Activated naive CD8-positive, alpha-beta T cell treated with anti-CD3 and anti-CD28 coated beads for 36 hours (primary cell): ENCODE measurements around the gene PIK3CA. TPM values are rescaled to one million over a fixed set of nuclear protein-coding genes. Genes with fewer than 3 reads are reported as not detected.

Experiments
- DNase-seq: peaks from one replicate; pipeline ENCODE4 v3.0.0; 2021
- H3K27ac Mint-ChIP-seq: one replicate; pipeline ENCODE4 v1.8.0; 2022; ENCODE audit warnings: mild to moderate bottlenecking, moderate library complexity, mixed read lengths
- H3K27me3 Mint-ChIP-seq: one replicate; pipeline ENCODE4 v1.8.0; 2022; ENCODE audit warnings: mild to moderate bottlenecking, mixed read lengths
- H3K36me3 Mint-ChIP-seq: one replicate; pipeline ENCODE4 v1.8.0; 2021; ENCODE audit warnings: mild to moderate bottlenecking, mixed read lengths
- H3K4me1 Mint-ChIP-seq: one replicate; pipeline ENCODE4 v1.8.0; 2021; ENCODE audit warnings: mixed read lengths
- H3K4me3 Mint-ChIP-seq: one replicate; pipeline ENCODE4 v1.8.0; 2022; ENCODE audit warnings: mild to moderate bottlenecking, moderate library complexity, mixed read lengths
- H3K9me3 Mint-ChIP-seq: one replicate; pipeline ENCODE4 v1.8.0; 2022; ENCODE audit warnings: mixed read lengths
- total RNA-seq, 2 experiments: library from RNA; stranded (reverse); gene quantifications; one replicate each; pipeline ENCODE4 v1.2.3, GENCODE V29; 2021

Gene PIK3CA
- total RNA-seq, 2 experiments from 2014 or later = 16.8 to 19.0 TPM

DNA sequence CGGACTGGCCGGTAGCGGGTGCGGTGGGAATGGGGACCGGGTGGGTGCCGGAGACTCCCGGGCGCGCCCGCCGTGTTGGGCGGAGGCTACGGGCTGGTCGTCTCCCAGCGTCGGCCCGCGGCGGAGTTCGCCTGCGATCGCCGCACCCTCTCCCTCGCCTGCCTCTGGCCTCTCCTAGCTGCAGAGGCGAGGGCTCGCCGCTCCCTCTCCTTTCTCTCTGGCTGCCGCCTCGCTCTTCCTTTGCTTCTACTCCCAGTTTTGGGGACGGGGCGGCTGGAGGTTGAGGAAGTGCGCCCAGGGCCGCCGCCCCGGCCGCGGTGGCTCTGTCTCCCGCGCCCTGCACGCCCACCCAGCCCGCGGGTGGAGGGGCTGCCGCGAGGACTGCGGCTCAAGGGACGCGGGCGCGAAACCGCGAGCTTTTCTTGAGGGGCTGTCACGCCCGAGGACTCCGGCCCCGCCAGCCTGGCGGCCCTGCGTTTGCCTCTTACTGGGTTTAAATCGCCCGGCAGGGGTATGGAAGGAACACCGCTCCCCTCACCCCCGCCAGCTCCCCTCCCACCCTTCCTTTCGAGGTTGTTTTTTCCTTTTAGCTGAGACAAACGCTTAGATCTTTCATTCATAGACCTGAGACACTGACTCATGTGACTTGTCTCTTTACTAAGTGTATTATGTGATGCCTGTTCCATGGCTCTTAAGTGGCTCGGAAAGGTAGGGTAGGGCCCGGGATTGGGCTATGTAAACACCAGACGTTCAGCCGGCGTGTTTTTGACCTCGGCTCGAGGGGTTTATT, 654 bp downstream of the PIK3CA start:
- Mint-ChIP-seq H3K4me3 (peak overlapping the region; percentile 92), H3K27me3 (no peaks in the 10 kb centered on the region), H3K4me1 (peaks cover 37% of the 10 kb centered on the region), H3K36me3 (peaks cover 2% of the 10 kb centered on the region), H3K9me3 (no peaks in the 10 kb centered on the region), H3K27ac (peak overlapping the region; percentile 96)
- peak; percentile 55 for DNase-seq

DNA sequence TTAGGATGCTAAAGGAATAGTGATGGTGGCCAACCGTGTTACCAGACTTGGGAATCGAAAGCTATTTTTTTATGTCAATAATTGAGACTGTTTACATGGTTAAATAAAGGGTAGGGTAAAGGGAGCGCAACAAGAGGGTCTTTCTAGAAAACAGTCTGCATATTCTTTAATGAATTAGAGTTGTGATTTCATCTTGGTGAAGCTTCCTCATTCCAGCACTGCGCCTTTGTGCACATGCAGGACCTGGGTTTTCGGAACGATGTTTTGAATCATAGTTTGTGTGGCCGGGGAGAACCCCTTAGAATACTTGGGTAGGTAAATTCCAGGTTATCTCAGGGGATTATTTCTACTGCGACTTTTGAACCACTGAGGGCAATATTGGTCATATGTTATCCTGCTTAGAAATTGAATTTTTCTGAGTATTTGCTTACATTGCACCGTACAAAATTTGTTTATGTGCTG, 1.3 kb downstream of the PIK3CA start:
- Mint-ChIP-seq H3K36me3 (peaks cover 2% of the 10 kb centered on the region), H3K4me3 (peak overlapping the region; percentile 92), H3K9me3 (no peaks in the 10 kb centered on the region), H3K27ac (peak overlapping the region; percentile 96), H3K4me1 (peaks cover 37% of the 10 kb centered on the region), H3K27me3 (no peaks in the 10 kb centered on the region)
- DNase-seq = peak; percentile 55

DNA sequence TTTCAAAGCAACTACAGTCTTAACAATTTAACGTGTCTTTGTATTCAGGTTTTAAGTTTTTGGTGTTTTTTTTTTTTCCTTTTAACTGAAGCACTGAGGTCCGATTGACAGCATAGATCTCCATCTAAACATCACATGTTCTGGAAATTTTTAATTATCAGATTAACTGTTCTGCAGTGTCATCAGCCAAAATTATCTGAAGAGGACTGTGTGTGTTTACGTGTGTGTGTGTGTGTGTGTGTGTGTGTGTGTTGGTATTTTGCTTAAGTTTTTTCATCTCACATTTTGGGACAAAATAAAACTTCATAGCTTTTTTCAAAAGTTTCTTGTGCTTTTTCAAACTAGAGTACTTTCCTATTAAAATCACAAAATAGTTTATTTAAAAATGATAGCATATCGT, 1.8 kb downstream of the PIK3CA start:
- H3K36me3 Mint-ChIP-seq = peaks cover 2% of the 10 kb centered on the region
- peak overlapping the region; percentile 96 for H3K27ac Mint-ChIP-seq

DNA sequence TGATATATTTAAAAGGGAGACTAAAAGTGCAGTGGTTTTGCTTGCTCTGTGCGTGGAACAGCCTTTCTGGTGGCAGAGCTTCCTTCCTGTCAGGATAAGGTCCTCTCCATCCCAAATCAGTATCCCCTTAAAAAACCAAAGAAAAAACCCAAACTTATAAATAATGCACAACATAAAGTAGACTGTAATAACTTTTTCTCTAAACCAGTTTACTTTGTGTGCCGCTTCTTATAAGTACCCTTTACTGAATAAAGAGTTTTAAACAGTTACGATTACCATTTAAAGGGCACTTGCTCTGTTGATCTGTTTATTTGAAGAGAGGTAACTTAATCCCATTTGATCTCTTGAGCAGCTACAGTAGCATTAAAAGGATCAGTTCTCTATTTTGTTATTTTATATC, 2.5 kb downstream of the PIK3CA start:
- no peaks in the 10 kb centered on the region for H3K27me3 Mint-ChIP-seq
- peaks cover 2% of the 10 kb centered on the region for H3K36me3 Mint-ChIP-seq
- H3K4me3 Mint-ChIP-seq = no peak overlapping the region
- no peaks in the 10 kb centered on the region for H3K9me3 Mint-ChIP-seq
- peaks cover 40% of the 10 kb centered on the region for H3K4me1 Mint-ChIP-seq
- DNase-seq = no peak
- no peak overlapping the region for H3K27ac Mint-ChIP-seq

More for the DNA sequence above, 1.8 kb downstream of the PIK3CA start:
- Mint-ChIP-seq H3K27me3 (no peaks in the 10 kb centered on the region), H3K4me1 (peaks cover 39% of the 10 kb centered on the region), H3K9me3 (no peaks in the 10 kb centered on the region), H3K4me3 (peak overlapping the region; percentile 92)
- DNase-seq = no peak

DNA sequence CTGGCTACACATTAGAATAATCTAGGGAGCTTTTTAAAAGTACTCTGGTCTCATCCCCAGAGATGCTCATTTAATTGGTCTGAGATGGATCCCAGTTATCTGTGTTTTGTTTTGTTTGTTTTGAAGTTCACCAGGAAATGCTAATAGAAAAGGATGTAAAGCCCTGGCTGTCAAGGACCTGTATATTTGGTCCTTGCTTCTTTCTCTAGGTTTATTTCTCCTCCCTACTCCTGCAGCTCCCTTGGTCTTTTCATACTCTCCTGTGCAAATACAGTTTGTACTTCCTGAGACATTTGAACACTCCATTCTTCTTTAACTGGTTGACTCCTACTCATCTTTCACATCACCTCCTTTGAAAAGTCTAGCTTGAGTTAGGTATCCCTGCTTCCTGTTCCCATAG, 3.3 kb downstream of the PIK3CA start:
- peaks cover 49% of the 10 kb centered on the region for H3K4me1 Mint-ChIP-seq
- H3K36me3 Mint-ChIP-seq = peaks cover 2% of the 10 kb centered on the region
- H3K27me3 Mint-ChIP-seq = no peaks in the 10 kb centered on the region
- no peak overlapping the region for H3K27ac Mint-ChIP-seq
- no peak overlapping the region for H3K4me3 Mint-ChIP-seq
- DNase-seq = no peak
- H3K9me3 Mint-ChIP-seq = no peaks in the 10 kb centered on the region

DNA sequence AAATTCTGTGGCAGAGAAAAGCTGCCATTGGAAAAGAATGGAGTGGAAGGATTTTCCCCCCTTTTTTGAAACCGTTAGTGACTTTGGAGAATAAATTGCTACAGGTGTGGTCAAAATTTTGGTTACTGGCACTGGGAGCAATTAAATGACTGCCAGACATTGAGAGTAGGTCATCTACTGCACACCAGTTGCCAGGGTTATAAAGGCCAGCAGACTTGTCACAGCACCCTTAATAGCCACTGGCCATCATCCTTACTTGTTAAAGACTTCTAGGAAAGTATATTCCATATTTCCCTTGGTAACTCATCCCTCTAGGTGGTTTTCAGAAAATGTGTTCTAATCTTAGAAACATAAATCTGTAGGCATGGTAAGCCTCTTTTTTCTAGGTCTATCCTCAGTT, 8.0 kb downstream of the PIK3CA start:
- H3K4me1 Mint-ChIP-seq = peaks cover 61% of the 10 kb centered on the region
- no peaks in the 10 kb centered on the region for H3K36me3 Mint-ChIP-seq
- no peaks in the 10 kb centered on the region for H3K27me3 Mint-ChIP-seq
- DNase-seq = no peak
- H3K4me3 Mint-ChIP-seq = no peak overlapping the region
- no peaks in the 10 kb centered on the region for H3K9me3 Mint-ChIP-seq
- H3K27ac Mint-ChIP-seq = no peak overlapping the region

DNA sequence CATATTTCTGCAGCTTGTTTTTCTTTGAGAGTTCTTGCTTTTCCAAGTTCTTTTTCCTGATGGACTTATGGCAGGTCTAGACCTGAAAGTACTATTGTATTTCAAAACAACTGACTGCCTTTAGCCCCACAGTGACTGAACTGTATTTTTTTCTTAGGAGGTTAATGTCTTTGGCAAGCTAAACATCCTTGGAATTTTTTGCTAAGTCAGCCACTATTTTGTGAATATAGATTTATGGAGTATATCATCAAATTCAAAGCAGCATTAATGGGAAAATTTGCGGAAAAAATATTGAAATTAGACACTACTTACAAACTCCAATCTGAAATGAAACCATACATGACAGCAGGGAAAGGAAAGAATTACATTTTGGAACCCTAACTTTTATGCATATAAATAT, 8.6 kb downstream of the PIK3CA start:
- Mint-ChIP-seq H3K27me3 (no peaks in the 10 kb centered on the region), H3K9me3 (no peaks in the 10 kb centered on the region), H3K4me3 (no peak overlapping the region), H3K4me1 (peaks cover 56% of the 10 kb centered on the region), H3K36me3 (no peaks in the 10 kb centered on the region), H3K27ac (no peak overlapping the region)
- no peak for DNase-seq

DNA sequence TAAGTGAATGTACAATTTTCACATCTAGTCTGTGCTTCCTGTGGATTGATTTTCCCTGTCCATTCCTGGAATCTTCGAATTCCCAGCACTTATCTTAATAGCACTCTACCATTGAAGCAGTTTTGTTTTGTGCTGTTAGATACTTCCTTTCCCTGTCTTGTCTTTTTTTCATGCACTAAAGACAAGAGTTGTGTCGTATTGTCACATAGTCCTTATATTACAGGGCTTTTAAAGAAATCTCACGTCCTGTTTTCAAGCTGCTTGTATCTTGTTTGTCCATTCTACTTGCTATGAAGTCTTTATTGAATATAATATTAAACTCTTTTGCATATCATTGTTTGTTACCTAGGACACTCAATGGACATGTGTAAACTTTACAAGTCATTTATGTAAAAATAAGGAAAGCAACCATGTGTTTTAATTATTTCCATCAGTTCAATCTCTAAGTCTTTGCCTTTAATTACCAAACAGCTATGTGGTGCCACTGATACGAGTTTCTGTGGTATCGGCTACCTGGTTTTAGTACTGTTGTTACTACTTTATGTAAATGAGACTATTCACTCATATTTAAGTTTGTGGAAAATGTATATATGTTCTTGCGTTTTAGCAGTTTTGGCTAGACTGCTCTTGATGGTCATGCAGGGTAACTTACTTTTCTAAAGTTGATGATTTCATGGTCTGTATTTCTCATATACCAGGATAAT, 10.3 kb downstream of the PIK3CA start:
- H3K9me3 Mint-ChIP-seq = no peaks in the 10 kb centered on the region
- no peaks in the 10 kb centered on the region for H3K36me3 Mint-ChIP-seq
- no peaks in the 10 kb centered on the region for H3K27me3 Mint-ChIP-seq
- H3K27ac Mint-ChIP-seq = no peak overlapping the region
- no peak overlapping the region for H3K4me3 Mint-ChIP-seq
- DNase-seq = no peak
- H3K4me1 Mint-ChIP-seq = peaks cover 49% of the 10 kb centered on the region

DNA sequence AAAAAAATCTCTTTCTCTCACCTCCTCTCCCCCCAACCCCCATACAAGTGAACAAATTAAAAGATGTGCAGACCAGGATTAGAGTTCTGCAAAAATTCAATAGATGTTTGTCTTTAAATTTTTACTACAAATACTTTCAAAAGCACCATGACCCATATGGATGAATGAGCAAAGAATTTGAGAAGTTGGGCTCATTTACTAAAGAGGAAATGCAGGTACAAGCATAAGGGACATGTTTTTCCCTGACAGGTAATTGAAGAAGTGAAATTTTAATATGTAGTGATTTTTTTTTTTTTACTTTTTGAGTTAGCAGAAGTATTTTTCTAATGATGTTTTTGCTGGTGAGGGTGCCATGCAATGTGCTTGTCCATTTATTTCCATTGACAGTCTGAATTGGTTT, 15.3 kb downstream of the PIK3CA start:
- DNase-seq = no peak
- Mint-ChIP-seq H3K9me3 (peaks cover 2% of the 10 kb centered on the region), H3K36me3 (peaks cover 9% of the 10 kb centered on the region), H3K4me3 (no peak overlapping the region), H3K27me3 (no peaks in the 10 kb centered on the region), H3K27ac (no peak overlapping the region), H3K4me1 (peaks cover 48% of the 10 kb centered on the region)

DNA sequence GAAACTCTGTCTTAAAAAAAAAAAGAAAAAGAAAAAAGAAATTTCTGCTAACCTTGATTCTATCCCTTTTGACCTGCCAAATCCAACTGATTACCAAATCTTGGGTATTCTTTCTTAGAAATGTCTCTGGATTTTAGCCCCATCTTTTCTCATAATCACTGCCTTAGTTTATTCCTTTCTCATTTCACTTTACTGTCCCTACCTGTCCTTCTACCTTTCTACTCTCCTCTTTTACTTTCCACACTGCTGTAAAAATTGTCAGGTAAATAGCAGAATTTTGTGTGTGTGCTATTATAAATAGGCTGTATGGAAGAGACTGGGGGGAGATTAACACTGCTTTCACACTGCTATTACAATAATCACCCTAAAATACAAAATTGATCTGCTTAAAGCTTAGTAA, 16.7 kb downstream of the PIK3CA start:
- Mint-ChIP-seq H3K9me3 (peaks cover 2% of the 10 kb centered on the region), H3K4me1 (peaks cover 46% of the 10 kb centered on the region), H3K4me3 (no peak overlapping the region), H3K27ac (no peak overlapping the region), H3K27me3 (no peaks in the 10 kb centered on the region), H3K36me3 (peaks cover 15% of the 10 kb centered on the region)
- no peak for DNase-seq

DNA sequence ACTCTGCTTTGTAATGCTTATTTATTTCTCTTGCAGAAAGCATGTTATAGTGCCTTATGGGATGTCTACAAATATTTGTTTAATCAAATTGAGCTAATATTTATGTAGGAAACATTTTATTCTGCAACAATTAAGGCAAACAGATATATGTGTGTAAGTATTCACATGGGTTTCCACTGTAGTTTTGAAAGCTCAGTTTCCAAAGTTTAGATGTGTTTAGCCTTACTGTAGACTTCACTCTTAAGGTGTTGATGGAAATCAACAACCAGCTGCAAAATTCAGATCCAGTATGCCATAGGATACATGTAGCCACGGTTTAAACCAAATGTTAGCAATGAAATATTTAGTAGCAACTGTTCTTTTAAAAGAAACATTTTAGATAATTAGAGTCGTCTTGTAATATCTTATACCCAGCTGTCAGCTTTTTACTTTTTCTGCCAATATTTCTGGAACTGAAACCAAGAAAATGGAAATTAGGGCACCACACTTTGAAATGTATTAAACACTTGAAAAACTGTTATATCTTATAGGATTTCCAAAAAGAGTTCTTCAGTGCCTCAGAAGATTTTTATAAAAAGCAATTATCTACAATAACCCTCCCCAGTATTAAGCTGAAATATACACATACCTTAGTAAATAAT, 18.5 kb downstream of the PIK3CA start:
- H3K4me3 Mint-ChIP-seq = no peak overlapping the region
- peaks cover 39% of the 10 kb centered on the region for H3K4me1 Mint-ChIP-seq
- peaks cover 23% of the 10 kb centered on the region for H3K36me3 Mint-ChIP-seq
- peaks cover 13% of the 10 kb centered on the region for H3K9me3 Mint-ChIP-seq
- H3K27me3 Mint-ChIP-seq = no peaks in the 10 kb centered on the region
- H3K27ac Mint-ChIP-seq = no peak overlapping the region
- DNase-seq = no peak

DNA sequence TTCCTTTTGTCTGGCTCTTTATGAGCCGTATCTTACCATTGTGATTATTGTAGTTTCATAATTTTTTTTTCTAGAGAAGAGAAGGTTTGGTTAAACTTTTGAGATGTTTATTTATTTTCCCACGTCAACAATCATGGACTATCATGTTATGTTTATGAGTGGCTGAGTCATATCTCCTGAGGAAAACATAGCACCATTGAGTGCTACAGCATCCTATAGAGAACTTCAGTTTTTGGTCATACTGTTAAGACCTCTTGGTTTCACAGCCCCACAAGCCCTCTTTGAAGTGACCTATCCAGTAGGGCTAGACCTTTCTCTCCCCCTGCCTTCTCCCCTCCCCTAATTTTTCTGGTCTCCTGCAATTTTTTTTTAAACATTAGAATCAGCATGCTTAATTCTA, 20.8 kb downstream of the PIK3CA start:
- peaks cover 23% of the 10 kb centered on the region for H3K36me3 Mint-ChIP-seq
- H3K27ac Mint-ChIP-seq = no peak overlapping the region
- no peaks in the 10 kb centered on the region for H3K27me3 Mint-ChIP-seq
- H3K9me3 Mint-ChIP-seq = peaks cover 15% of the 10 kb centered on the region
- no peak overlapping the region for H3K4me3 Mint-ChIP-seq
- peaks cover 32% of the 10 kb centered on the region for H3K4me1 Mint-ChIP-seq
- DNase-seq = no peak

DNA sequence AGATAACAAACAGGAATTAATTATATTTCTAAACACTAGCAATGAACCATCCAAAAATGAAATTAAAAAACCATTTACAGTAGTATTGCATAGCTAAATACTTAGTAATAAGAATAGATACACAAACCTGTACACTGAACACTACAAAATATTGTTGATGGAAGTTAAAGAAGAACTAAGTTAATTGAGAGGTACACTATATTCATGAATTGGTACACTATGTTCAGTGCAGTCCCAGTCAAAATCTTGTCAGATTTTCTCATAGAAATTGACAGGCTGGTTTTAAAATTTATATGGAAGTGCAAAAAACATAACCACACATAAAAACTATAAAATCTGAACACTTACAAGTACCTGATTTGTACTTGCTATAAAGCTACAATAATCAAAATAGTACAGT, 24.4 kb downstream of the PIK3CA start:
- Mint-ChIP-seq H3K27me3 (no peaks in the 10 kb centered on the region), H3K4me1 (peaks cover 27% of the 10 kb centered on the region), H3K36me3 (peaks cover 22% of the 10 kb centered on the region), H3K9me3 (peaks cover 15% of the 10 kb centered on the region), H3K27ac (no peak overlapping the region), H3K4me3 (no peak overlapping the region)
- no peak for DNase-seq

DNA sequence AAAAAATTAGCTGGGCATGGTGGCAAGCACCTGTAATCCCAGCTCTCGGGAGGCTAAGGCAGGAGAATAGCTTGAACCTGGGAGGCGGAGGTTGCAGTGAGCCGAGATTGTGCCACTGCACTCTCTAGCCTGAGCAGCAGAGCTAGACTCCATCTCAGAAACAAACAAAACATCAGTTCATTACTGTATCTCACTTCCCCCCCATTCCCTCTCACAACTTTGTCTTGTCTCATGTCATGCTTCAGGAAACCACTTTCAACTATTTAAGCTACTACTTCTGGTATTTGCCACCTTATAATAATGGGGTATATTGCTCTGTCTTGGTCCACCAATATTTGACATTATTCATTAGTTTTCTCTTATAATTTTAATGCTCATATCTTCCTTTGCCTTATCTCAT, 26.2 kb downstream of the PIK3CA start:
- Mint-ChIP-seq H3K36me3 (peaks cover 11% of the 10 kb centered on the region), H3K4me1 (peaks cover 26% of the 10 kb centered on the region), H3K27me3 (no peaks in the 10 kb centered on the region)

DNA sequence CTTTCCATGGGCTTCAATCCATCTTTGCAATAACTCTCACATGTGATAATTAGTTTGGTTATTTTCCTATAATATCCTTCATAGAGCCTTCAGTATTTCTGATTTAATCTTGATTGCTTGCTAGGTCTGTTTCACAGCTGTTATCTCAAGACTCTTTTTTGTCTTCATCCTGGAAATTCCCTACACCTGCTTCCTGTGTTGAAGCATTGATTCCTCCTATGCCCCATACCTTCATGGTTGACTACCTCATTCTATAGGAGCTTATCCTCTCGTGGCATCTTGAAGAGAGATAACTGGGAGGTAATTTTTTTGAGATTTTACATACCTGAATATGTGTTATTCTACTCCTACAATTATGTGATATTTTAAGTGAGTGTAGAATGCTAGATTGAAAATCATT, 26.7 kb downstream of the PIK3CA start:
- no peaks in the 10 kb centered on the region for H3K27me3 Mint-ChIP-seq
- DNase-seq = no peak
- H3K9me3 Mint-ChIP-seq = peaks cover 12% of the 10 kb centered on the region
- no peak overlapping the region for H3K27ac Mint-ChIP-seq
- no peak overlapping the region for H3K4me3 Mint-ChIP-seq
- peaks cover 10% of the 10 kb centered on the region for H3K36me3 Mint-ChIP-seq
- peaks cover 25% of the 10 kb centered on the region for H3K4me1 Mint-ChIP-seq

More for the DNA sequence above, 26.2 kb downstream of the PIK3CA start:
- Mint-ChIP-seq H3K9me3 (peaks cover 13% of the 10 kb centered on the region), H3K27ac (no peak overlapping the region), H3K4me3 (no peak overlapping the region)
- DNase-seq = no peak
